ENCODE data around the gene BHLHA9.

The BHLHA9 gene

GRCh38 chr17:1315891-1316403, 45.7 kb downstream of the BHLHA9 start:
- Histone ChIP-seq H3K79me2 (no peaks in the 10 kb centered on the region), H3K4me3 (ENCODE audit: low read depth, low read length) (no peak overlapping the region), H2AFZ (no peak overlapping the region), H3K36me3 (ENCODE audit: control insufficient read depth, insufficient read depth, low read length) (no peaks in the 10 kb centered on the region), H3K4me1 (no peaks in the 10 kb centered on the region), H3K27ac (no peak overlapping the region), H3K4me2 (ENCODE audit: low read length) (no peak overlapping the region), H3K27me3 (ENCODE audit: control insufficient read depth, insufficient read depth, low read length) (no peaks in the 10 kb centered on the region), H3K9me3 (ENCODE audit: control insufficient read depth, low read length) (no peaks in the 10 kb centered on the region), H3K9ac (no peak overlapping the region)
- TF ChIP-seq CTCF (IDR thresholded peaks at IDR 0.05), result no peak
